HG03342 (cell line): Measurements from ENCODE around the gene MOB3B.
A peak's percentile ranks its signal among the peaks of the same experiment; 100 is the strongest.

Experiments
- ATAC-seq: cut with Tn5 transposase; IDR thresholded peaks from one replicate; pipeline ENCODE4 v1.9.1; 2021; ENCODE audit warnings: mild to moderate bottlenecking, moderate library complexity; ENCODE audit not compliant: unreplicated experiment

The MOB3B gene

GRCh38 chr9:27529316-27530278, at the start of gene MOB3B:
MOB3B (minus strand) TSS chr9:27529814; CDS start chr9:27455550, 74,264 bp downstream.
- peak; percentile 69 for ATAC-seq

DNA sequence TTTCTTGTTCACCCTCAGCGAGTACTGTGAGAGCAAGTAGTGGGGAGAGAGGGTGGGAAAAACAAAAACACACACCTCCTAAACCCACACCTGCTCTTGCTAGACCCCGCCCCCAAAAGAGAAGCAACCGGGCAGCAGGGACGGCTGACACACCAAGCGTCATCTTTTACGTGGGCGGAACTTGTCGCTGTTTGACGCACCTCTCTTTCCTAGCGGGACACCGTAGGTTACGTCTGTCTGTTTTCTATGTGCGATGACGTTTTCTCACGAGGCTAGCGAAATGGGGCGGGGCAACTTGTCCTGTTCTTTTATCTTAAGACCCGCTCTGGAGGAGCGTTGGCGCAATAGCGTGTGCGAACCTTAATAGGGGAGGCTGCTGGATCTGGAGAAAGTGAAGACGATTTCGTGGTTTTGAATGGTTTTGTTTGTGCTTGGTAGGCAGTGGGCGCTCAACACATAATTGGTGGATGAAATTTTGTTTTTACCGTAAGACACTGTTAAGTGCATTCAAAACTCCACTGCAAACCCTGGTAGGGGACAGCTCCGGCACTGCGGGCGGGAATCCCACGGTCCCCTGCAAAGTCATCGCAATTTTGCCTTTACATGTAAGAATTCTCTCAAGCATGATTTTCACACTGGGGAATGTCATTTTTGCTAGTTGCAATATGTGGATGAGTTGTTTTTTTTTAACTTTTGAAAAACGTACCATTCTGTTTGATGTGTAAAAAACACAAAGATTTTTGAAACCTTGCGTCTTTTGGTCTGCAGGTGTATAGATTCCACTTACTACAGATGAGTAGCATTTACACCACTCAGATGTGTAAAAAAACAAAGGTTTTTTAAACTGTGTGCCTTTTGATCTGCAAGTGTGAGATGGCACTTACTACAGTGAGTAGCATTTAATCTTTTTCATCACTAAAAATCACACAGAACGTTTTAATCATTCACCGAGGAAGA, 44.3 kb upstream of the MOB3B start:
- ATAC-seq = peak; percentile 84

GRCh38 chr9:27572918-27573633, 43.5 kb upstream of the MOB3B start, which contains the start of gene C9orf72:
C9orf72 (minus strand) TSS chr9:27573481; CDS start chr9:27567120, 6,361 bp downstream.
- peak; percentile 60 for ATAC-seq

DNA sequence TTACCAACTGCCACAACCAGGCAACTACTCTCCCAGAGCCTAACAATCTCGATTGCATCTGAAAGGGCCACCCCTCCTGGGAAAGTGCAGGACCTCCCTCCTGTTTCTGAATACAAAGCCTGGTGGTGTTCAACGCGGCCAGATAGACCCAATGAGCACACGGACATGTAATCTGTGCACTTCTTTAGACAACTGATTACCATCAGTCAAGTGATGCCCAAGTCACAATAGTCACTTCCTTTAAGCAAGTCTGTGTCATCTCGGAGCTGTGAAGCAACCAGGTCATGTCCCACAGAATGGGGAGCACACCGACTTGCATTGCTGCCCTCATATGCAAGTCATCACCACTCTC, 42.9 kb upstream of the MOB3B start:
- peak; percentile 33 for ATAC-seq

DNA sequence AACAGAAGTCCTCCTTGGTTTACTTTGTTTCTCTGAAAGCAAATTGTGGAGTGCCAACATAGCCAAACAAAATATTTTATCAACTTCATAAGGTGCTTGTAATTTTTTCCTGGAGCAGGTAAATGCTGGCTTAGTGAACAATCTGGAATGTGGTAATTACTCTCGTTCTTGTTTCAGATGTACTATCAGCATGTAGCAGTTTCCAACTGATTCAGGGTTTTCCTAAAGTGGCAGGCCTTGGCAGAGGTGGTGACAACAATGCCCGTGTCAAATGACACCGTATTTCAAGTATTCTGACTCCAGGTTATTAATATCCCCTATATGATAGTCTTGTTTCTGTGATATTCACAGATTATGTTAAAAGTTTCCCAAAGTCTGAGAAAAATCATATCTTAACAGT, 42.4 kb upstream of the MOB3B start:
- no peak for ATAC-seq

DNA sequence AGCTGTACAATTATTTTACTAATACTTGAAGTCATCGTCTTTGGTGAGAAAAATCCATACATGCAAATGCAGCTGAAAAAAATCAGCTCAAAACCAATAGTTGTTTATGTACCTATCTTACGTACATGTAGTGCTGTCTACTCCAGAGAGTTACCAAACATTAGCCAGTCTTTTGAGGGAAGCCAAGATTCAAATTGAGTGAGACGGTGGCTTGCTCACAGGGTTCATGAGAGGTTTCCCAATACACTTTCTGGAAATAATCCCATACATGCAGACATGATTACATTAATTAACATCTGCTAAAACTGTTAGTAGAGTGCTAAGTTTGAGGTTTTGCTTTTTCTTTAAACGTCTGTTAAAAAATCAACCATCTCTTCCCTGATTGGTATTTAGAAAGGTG, 41.4 kb upstream of the MOB3B start:
- ATAC-seq = no peak

- no peak for ATAC-seq
Observed at GRCh38 chr9:27569406-27569805, 39.8 kb upstream of the MOB3B start.

DNA sequence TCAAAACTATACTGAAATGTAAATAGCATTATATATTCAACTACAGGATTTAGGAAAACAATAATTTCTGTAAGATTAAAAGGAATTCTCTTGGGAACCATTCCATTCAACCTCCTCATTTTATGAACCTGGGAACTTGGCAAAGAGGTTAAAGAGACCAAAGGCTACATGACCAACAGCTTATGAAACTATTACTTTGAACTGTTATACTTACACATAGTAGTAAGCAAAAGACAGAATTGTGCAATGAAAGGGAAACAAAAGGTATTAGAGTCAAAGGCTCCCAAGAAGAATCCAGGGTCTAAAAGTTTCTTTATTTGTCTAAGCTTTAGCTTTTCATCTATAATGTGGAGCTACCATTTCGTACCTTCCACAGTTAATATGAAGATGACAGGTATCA, 36.5 kb upstream of the MOB3B start:
- ATAC-seq = no peak

DNA sequence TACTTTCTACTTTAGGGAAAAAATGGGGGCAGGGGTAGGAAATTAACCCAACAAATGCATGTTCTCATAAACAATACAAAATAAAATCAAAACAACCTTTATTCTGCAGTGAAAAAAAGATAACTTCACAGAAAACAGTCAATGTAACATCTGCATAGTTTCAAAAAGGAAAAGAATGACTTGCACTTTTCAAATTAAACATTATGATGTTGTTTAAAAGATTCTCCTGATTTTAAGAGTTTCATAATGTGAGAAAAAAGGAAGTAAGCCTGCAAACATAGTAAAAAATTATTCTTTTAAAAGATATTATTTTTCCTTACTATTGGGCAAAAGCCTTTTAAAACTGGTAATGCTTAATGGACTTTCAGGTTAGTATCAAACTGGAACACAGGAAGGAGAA, 36.1 kb upstream of the MOB3B start:
- no peak for ATAC-seq

- ATAC-seq = peak; percentile 37
Observed at GRCh38 chr9:27564670-27565069, 35.1 kb upstream of the MOB3B start.

DNA sequence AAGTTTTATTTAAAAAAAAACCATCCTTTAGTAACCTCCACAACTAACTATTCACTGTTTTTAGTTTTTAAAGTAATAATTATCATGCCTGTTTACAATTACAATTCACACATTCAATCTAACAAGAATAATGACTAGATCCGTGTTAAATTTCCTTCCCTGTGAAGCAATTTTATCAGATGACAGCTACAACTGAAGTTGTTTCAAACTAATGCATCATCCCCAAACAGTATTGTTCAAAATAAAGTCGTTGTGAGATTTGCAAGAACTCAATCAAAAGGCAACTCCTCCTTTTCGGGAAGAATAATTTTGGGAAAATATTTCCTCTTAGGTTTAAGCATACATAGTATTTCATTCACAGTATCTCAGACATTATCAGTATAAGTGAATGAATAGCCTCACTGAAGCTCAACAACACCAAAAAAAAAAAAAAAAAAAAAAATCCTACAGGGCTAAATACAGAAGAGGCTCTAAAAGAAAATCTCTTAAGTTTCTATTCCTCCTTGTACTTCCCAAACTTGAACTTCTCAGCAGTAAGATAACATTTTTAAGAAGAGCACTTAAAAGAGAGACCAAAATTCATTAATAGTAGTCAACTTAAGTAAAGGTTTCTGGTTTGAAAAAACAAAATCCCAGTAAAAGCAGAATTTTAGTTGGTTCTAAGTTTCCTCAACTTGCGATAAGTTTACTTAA, 34.3 kb upstream of the MOB3B start:
- ATAC-seq = no peak

- ATAC-seq = peak; percentile 50
Observed at GRCh38 chr9:27561685-27562084, 32.1 kb upstream of the MOB3B start.

- no peak for ATAC-seq
Observed at GRCh38 chr9:27560457-27560856, 30.8 kb upstream of the MOB3B start.

- ATAC-seq = no peak
Observed at GRCh38 chr9:27558307-27558706, 28.7 kb upstream of the MOB3B start.

DNA sequence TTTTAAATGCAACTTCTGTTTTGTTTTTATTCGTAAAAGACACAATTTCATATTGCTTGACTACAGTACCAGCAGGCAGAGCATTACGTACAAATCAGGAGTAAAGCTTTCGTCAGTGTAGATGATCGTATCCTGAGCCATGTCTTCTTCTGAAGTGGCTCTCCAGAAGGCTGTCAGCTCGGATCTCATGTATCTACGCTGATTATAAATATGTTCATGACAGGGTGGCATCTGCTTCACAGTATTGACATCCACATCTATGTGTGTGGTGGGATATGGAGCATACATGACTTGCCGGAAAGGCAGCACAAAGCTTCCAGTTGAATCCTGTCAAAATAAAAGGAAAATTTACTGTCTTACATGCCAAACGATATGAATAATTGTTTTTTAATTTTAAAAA, 26.9 kb upstream of the MOB3B start:
- no peak for ATAC-seq

- no peak for ATAC-seq
Observed at GRCh38 chr9:27554712-27555111, 25.1 kb upstream of the MOB3B start.

DNA sequence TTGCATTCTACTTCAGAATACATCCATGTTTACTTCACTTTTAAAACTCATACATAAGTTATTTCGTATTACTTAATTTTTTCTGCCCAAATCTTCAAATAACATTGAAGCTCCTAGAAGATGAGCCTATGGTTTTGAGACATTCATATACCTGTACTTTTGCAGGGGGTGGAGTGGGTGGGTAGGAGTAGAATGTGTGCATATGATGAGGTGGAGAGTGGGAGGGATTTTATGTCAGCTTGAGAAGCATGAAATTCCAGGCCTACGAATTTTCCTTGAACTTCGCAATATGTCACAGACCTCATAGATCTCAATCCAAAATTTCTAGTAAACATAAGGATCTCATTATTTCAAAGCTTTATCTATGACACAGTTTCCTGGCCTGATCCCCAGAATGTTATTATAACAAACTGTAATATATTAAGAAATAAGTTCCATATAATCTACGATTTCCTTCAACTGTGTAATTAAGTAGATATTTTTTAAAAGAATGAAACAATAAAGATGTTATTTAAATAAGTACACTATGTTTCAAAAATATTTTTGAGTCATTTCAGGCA, 19.7 kb upstream of the MOB3B start:
- ATAC-seq = no peak

GRCh38 chr9:27548055-27548741, 18.6 kb upstream of the MOB3B start:
- no peak for ATAC-seq

- ATAC-seq = no peak
Observed at GRCh38 chr9:27545471-27545870, 15.9 kb upstream of the MOB3B start.
